Lower leg skin (tissue), 3 donors: ENCODE measurements around the gene SDK1.
"Not testable (repeated sequence)": the region's sequence is repeated elsewhere in the genome, so short reads cannot be mapped to it uniquely, and the experiment has no call there.

Source experiments
- POLR2A ChIP-seq, 2 donors: fragments of 450-650 bp; IDR thresholded peaks; one replicate each; pipeline ENCODE4 v1.6.1; 2016 to 2017; ENCODE audit warnings: antibody characterized with exemption in 2 of 2, mild to moderate bottlenecking in 1 of 2, moderate library complexity in 1 of 2
- TF ChIP-seq, protein P1 (sequence below), 3 donors: fragments of 450-650 bp; IDR thresholded peaks; one replicate each; pipeline ENCODE4 v1.5.1; 2016; ENCODE audit warnings: antibody characterized with exemption in 3 of 3, mild to moderate bottlenecking in 3 of 3, moderate library complexity in 2 of 3

DNA sequence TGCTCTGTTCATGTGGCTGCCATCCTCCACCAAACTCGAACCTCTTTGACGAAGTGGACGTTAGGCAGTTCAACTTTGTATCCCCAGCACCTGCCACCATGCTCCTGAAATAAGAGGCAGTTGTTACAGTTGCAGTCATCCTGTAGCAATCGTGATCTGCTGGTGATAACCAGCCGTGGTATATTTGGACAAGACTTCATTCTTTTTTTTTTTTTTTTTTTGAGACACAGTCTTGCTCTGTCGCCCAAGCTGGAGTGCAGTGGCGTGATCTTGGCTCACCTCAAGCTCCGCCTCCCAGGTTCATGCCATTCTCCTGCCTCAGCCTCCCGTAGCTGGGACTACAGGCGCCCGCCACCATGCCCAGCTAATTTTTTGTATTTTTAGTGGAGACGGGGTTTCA lies 640.7 kb downstream of the SDK1 start:
- TF ChIP-seq, protein P1, sequence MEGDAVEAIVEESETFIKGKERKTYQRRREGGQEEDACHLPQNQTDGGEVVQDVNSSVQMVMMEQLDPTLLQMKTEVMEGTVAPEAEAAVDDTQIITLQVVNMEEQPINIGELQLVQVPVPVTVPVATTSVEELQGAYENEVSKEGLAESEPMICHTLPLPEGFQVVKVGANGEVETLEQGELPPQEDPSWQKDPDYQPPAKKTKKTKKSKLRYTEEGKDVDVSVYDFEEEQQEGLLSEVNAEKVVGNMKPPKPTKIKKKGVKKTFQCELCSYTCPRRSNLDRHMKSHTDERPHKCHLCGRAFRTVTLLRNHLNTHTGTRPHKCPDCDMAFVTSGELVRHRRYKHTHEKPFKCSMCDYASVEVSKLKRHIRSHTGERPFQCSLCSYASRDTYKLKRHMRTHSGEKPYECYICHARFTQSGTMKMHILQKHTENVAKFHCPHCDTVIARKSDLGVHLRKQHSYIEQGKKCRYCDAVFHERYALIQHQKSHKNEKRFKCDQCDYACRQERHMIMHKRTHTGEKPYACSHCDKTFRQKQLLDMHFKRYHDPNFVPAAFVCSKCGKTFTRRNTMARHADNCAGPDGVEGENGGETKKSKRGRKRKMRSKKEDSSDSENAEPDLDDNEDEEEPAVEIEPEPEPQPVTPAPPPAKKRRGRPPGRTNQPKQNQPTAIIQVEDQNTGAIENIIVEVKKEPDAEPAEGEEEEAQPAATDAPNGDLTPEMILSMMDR (IDR thresholded peaks at IDR 0.05) = not testable (repeated sequence)
- TF ChIP-seq POLR2A (IDR thresholded peaks at IDR 0.05) = not testable (repeated sequence)
